B cell (primary cell): Measurements from ENCODE around the gene IFITM1. TPM values are rescaled to one million over a fixed set of nuclear protein-coding genes. Genes with fewer than 3 reads are reported as not detected.
"Not testable (repeated sequence)": the region's sequence is repeated elsewhere in the genome, so short reads cannot be mapped to it uniquely, and the experiment has no call there.

ENCODE experiments used
- ATAC-seq: fragments of 200-7000 bp; cut with Tn5 transposase; one replicate; pipeline ENCODE4 v1.10.0; 2021; ENCODE audit warnings: low read depth, mild to moderate bottlenecking, moderate number of reproducible peaks, moderate library complexity
- CTCF ChIA-PET: fragments of 350-600 bp; sonication (Branson Sonifier 250); formaldehyde crosslinking; loops from one replicate; lab custom pipeline; 2021; ENCODE audit warnings: antibody characterized with exemption, inconsistent platforms; lab: Charles Lee
- POLR2A ChIA-PET: fragments of 350-600 bp; sonication (Branson Sonifier 250); formaldehyde crosslinking; loops from one replicate; lab custom pipeline; 2021; ENCODE audit warnings: antibody characterized with exemption; lab: Charles Lee
- DNase-seq: peaks from one replicate; pipeline ENCODE4 v3.0.0; 2013
- H2AFZ ChIP-seq: 2 replicates; pipeline ENCODE4 v1.6.1; 2012; ENCODE audit warnings: mild to moderate bottlenecking, low read depth, low read length; ENCODE audit not compliant: insufficient read depth, poor library complexity, severe bottlenecking
- H3K27ac ChIP-seq, 2 donors: 1 replicate in 1 of 2; 2 replicates in 1 of 2; pipeline ENCODE4 v1.5.1; 2012 to 2013; ENCODE audit warnings: low read length in 2 of 2, mild to moderate bottlenecking in 2 of 2, moderate library complexity in 1 of 2
- H3K27me3 ChIP-seq, 4 experiments: fragments of 200-600 bp in 1 of 4; sonication (generic) in 1 of 4; replicated peaks in 1 of 4; 1 replicate in 2 of 4; 2 replicates in 2 of 4; pipeline versions ENCODE4 v1.6.1 to v1.7.0; 2013 to 2016; ENCODE audit warnings: low read length in 3 of 4, mild to moderate bottlenecking in 2 of 4, mixed read lengths in 1 of 4, moderate library complexity in 1 of 4; ENCODE audit not compliant: insufficient read depth in 4 of 4, control insufficient read depth in 3 of 4; ENCODE audit errors: control extremely low read depth in 1 of 4
- H3K36me3 ChIP-seq, 2 experiments: replicated peaks in 1 of 2; 1 replicate in 1 of 2; 2 replicates in 1 of 2; pipeline versions ENCODE4 v1.6.1 to v1.7.1; 2013; ENCODE audit warnings: low read length in 1 of 2; ENCODE audit not compliant: insufficient read depth in 2 of 2, control insufficient read depth in 1 of 2; ENCODE audit errors: control extremely low read depth in 1 of 2, extremely low read depth in 1 of 2
- H3K4me1 ChIP-seq, 2 donors: fragments of 200-600 bp in 1 of 2; sonication (generic) in 1 of 2; 1 replicate in 1 of 2; 2 replicates in 1 of 2; pipeline versions ENCODE4 v1.5.1 to v1.6.1; 2013 to 2017; ENCODE audit warnings: low read length in 2 of 2; ENCODE audit not compliant: control insufficient read depth in 2 of 2, insufficient read depth in 2 of 2
- H3K4me2 ChIP-seq: replicated peaks from 2 replicates; pipeline ENCODE3; 2012; ENCODE audit warnings: mild to moderate bottlenecking, low read depth, low read length; ENCODE audit not compliant: poor library complexity, severe bottlenecking
- H3K4me3 ChIP-seq, 5 experiments: fragments of 200-600 bp in 1 of 5; sonication (generic) in 1 of 5; 1 replicate in 3 of 5; 2 replicates in 2 of 5; pipeline versions ENCODE4 v1.5.1 to v1.7.0; 2011 to 2016; ENCODE audit warnings: low read length in 4 of 5, mild to moderate bottlenecking in 4 of 5, low read depth in 2 of 5, control low read depth in 1 of 5, moderate library complexity in 1 of 5; ENCODE audit not compliant: insufficient read depth in 1 of 5; ENCODE audit errors: control extremely low read depth in 1 of 5, extremely low read depth in 1 of 5
- H3K79me2 ChIP-seq: fragments of 200-600 bp; sonication (generic); one replicate; pipeline ENCODE4 v1.6.0; 2016; ENCODE audit warnings: low read length; ENCODE audit not compliant: control insufficient read depth, insufficient read depth
- H3K9ac ChIP-seq: fragments of 200-600 bp; sonication (generic); 2 replicates; pipeline ENCODE4 v1.6.1; 2017; ENCODE audit warnings: mild to moderate bottlenecking, low read length, moderate library complexity
- H3K9me3 ChIP-seq, 3 donors: one replicate each; pipeline versions ENCODE4 v1.6.1 to v1.7.1; 2013; ENCODE audit warnings: low read length in 2 of 3; ENCODE audit not compliant: control insufficient read depth in 2 of 3, insufficient read depth in 1 of 3; ENCODE audit errors: control extremely low read depth in 1 of 3
- H4K20me1 ChIP-seq: 2 replicates; pipeline ENCODE4 v1.6.0; 2012; ENCODE audit warnings: mild to moderate bottlenecking, low read length; ENCODE audit not compliant: insufficient read depth, control insufficient read depth, poor library complexity, severe bottlenecking
- H3K27ac Mint-ChIP-seq: one replicate; pipeline ENCODE4 v1.8.0; 2021; ENCODE audit warnings: mixed read lengths
- H3K27me3 Mint-ChIP-seq: one replicate; pipeline ENCODE4 v1.8.0; 2021; ENCODE audit warnings: mixed read lengths
- H3K4me1 Mint-ChIP-seq: one replicate; pipeline ENCODE4 v1.8.0; 2021; ENCODE audit warnings: mixed read lengths
- H3K4me3 Mint-ChIP-seq: one replicate; pipeline ENCODE4 v1.8.0; 2021; ENCODE audit warnings: mixed read lengths
- H3K9me3 Mint-ChIP-seq: one replicate; pipeline ENCODE4 v1.8.0; 2022; ENCODE audit warnings: mixed read lengths; ENCODE audit not compliant: insufficient read depth
- EZH2 ChIP-seq: IDR thresholded peaks from 2 replicates; pipeline ENCODE4 v1.6.1; 2012; ENCODE audit warnings: borderline replicate concordance, low read depth, mild to moderate bottlenecking, moderate library complexity, low read length; ENCODE audit not compliant: insufficient read depth, poor library complexity, severe bottlenecking
- WGBS: methylation state at CpG from one replicate; pipeline ENCODE4 v1.1.5; 2013; ENCODE audit warnings: missing lambda C conversion rate; ENCODE audit not compliant: insufficient coverage; 5-methylcytosine and 5-hydroxymethylcytosine counted together
- intact Hi-C: fragments of 100-400 bp; cut with micrococcal nuclease; formaldehyde crosslinking; loops from one replicate; pipeline ENCODE4 v1.10.0; 2022
- polyA plus RNA-seq: library from polyadenylated mRNA; depleted of rRNA; stranded (reverse); fragments of >200 nt; gene quantifications from 2 replicates; pipeline ENCODE4 v1.2.3, GENCODE V29; 2012
- total RNA-seq, 2 donors: library from RNA; stranded (reverse); fragments of 120-200 nt in 1 of 2; gene quantifications; 1 replicate in 1 of 2; 2 replicates in 1 of 2; pipeline versions ENCODE4 v1.2.3 to v1.2.4, GENCODE V29; 2013 to 2022
- TF ChIP-seq, protein P1 (sequence below): fragments of 200-600 bp; IDR thresholded peaks from one replicate; pipeline ENCODE4 v1.8.0; 2022; ENCODE audit warnings: antibody characterized with exemption, mild to moderate bottlenecking

The IFITM1 gene
- total and polyA plus RNA-seq, 2 donors (not counting 1 experiment from before 2014, with no cell fraction given): 19.5 to 83.7 TPM

DNA sequence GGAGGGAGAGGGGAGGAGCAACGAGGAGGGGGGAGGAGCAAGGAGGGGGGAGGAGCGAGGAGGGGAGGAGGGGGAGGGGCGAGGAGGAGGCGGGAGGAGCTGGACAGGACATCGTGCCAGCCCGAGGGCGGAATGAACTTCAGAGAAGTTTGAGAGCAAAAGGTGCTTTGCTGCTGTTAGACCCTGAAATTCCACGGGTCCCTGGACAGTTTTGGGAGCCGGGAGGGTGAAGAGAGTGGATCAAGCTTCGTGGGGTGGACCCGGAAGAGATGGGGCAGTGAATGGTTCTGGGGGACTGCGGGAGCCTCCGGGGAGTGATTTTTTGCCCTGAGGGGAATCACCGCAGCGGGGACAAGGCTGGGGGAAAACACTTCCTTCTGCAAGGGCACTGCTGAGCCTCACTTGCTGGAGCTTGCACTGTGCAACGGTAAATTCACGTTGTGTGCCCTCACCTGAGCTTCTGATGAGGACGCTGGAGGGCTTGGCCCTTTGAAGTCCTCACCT lies 46.3 kb upstream of the IFITM1 start:
- Histone ChIP-seq H2AFZ (peak overlapping the region; percentile 76), H3K9me3 (peaks cover 0 to 18% (median 5%) of the 10 kb centered on the region in 3 donors), H3K27ac (peak overlapping the region; percentile 96 to 98), H3K27me3 (no peaks in the 10 kb centered on the region), H3K4me1 (peaks cover 25 to 32% of the 10 kb centered on the region in 2 donors), H3K4me3 (peak overlapping the region; percentile 62 to 85 (median 67)), H3K4me2 (peak overlapping the region; percentile 96), H3K36me3 (no peaks in the 10 kb centered on the region), H4K20me1 (no peaks in the 10 kb centered on the region), H3K9ac (peak overlapping the region; percentile 82), H3K79me2 (peaks cover 11% of the 10 kb centered on the region)
- no peak for TF ChIP-seq EZH2
- TF ChIP-seq, protein P1, sequence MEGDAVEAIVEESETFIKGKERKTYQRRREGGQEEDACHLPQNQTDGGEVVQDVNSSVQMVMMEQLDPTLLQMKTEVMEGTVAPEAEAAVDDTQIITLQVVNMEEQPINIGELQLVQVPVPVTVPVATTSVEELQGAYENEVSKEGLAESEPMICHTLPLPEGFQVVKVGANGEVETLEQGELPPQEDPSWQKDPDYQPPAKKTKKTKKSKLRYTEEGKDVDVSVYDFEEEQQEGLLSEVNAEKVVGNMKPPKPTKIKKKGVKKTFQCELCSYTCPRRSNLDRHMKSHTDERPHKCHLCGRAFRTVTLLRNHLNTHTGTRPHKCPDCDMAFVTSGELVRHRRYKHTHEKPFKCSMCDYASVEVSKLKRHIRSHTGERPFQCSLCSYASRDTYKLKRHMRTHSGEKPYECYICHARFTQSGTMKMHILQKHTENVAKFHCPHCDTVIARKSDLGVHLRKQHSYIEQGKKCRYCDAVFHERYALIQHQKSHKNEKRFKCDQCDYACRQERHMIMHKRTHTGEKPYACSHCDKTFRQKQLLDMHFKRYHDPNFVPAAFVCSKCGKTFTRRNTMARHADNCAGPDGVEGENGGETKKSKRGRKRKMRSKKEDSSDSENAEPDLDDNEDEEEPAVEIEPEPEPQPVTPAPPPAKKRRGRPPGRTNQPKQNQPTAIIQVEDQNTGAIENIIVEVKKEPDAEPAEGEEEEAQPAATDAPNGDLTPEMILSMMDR: no peak
- intact Hi-C loops: loop anchor here (5.0 kb wide), 1 partner anchor 40 kb away; the partner anchor contains the start of gene IFITM2
- ChIA-PET CTCF (interaction anchor here (0.6 to 3.8 kb wide), 8 partner anchors 10 to 140 kb away, joined by 3 to 49 read pairs (median 8); partner anchors contain the start of genes BET1L, NLRP6 and RIC8A), POLR2A (interaction anchor here (0.6 to 3.9 kb wide), 20 partner anchors 10 to 1580 kb away, joined by 3 to 34 read pairs (median 6); partner anchors contain the start of genes BET1L, IFITM2, PGGHG and PNPLA2)
- H3K4me1 Mint-ChIP-seq: peaks cover 34% of the 10 kb centered on the region
- 2% methylated on average over 16 of the region's 18 CpGs for WGBS
- DNase-seq (peak; percentile 86), ATAC-seq (peak; percentile 36)
- no peaks in the 10 kb centered on the region for H3K27me3 Mint-ChIP-seq
- peaks cover 2% of the 10 kb centered on the region for H3K9me3 Mint-ChIP-seq
- peak overlapping the region; percentile 94 for H3K27ac Mint-ChIP-seq
- peak overlapping the region; percentile 91 for H3K4me3 Mint-ChIP-seq

DNA sequence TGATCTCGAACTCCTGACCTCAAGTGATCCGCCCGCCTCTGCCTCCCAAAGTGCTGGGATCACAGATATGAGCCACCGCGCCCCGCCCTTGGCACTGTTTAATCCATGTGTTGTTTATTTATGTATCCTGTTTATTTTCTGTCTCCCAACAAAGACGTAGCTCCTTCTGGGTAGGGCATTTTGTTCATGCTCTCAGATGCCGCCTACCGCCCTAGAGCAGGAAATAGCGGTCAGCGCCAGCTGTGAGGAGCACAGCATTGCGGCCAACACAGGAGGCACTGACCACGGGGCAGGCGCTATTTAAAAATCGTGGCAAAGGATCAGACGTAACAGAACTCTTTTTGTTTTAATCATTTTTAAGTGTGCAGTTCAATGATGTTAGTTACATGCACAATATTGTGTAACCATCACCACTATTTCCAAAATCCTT lies 45.1 kb upstream of the IFITM1 start:
- H3K4me1 ChIP-seq: peaks cover 25 to 32% of the 10 kb centered on the region in 2 donors
- peak overlapping the region; percentile 34 for H2AFZ ChIP-seq
- ATAC-seq: peak; percentile 36
- peaks cover 0 to 18% (median 5%) of the 10 kb centered on the region in 3 donors for H3K9me3 ChIP-seq
- Mint-ChIP-seq H3K27ac (peak overlapping the region; percentile 94), H3K4me3 (peak overlapping the region; percentile 91), H3K4me1 (peaks cover 34% of the 10 kb centered on the region)
- not testable (repeated sequence) for H3K27me3 ChIP-seq, H3K9me3 Mint-ChIP-seq, H4K20me1 ChIP-seq, H3K27me3 Mint-ChIP-seq, H3K36me3 ChIP-seq
- CTCF ChIA-PET: interaction anchor here (1.0 to 3.8 kb wide), 6 partner anchors 11 to 62 kb away, joined by 4 to 49 read pairs (median 6); partner anchors contain the start of genes BET1L, NLRP6 and RIC8A
- POLR2A ChIA-PET: interaction anchor here (1.0 to 3.9 kb wide), 11 partner anchors 11 to 307 kb away, joined by 3 to 34 read pairs (median 8); partner anchors contain the start of genes BET1L, PHRF1, PSMD13 and RIC8A
- peak overlapping the region; percentile 96 for H3K4me2 ChIP-seq
- H3K9ac ChIP-seq: peak overlapping the region; percentile 82
- H3K27ac ChIP-seq: peak overlapping the region; percentile 96 to 98
- WGBS: 15% methylated on average over 8 of the region's 16 CpGs
- peak; percentile 76 for DNase-seq
- H3K4me3 ChIP-seq: peak overlapping the region; percentile 62 to 85 (median 72)
- peaks cover 11% of the 10 kb centered on the region for H3K79me2 ChIP-seq
- intact Hi-C loops: loop anchor here (1.0 to 5.0 kb wide), 7 partner anchors 12 to 87 kb away; partner anchors contain the start of genes BET1L, IFITM2, PGGHG and PSMD13
